Pancreas (tissue), 10 donors: ENCODE results near the gene PCP4. TPM values are rescaled to one million over a fixed set of nuclear protein-coding genes. Genes with fewer than 3 reads are reported as not detected.

ENCODE experiments used
- ATAC-seq, 4 donors: fragments of 200-7000 bp; cut with Tn5 transposase; one replicate each; pipeline versions ENCODE4 v1.8.0 to v1.9.1; 2020; ENCODE audit warnings: mild to moderate bottlenecking in 4 of 4, moderate library complexity in 4 of 4
- DNase-seq, 6 donors: peaks; one replicate each; pipeline ENCODE4 v3.0.0-alpha.2; 2020
- FAIRE-seq: peaks from 2 replicates; lab custom pipeline; 2012; peaks lifted over from hg19 to GRCh38; lab: Jason Lieb, UNC
- H3K27ac ChIP-seq, 4 donors: fragments of 200-600 bp; sonication (generic); 1 replicate in 3 of 4; 2 replicates in 1 of 4; pipeline versions ENCODE4 v1.5.0 to v1.8.0; 2020
- H3K27me3 ChIP-seq, 4 donors: fragments of 200-600 bp; one replicate each; pipeline ENCODE4 v1.8.0; 2021
- H3K36me3 ChIP-seq, 3 donors: fragments of 200-600 bp; sonication (generic) in 1 of 3; one replicate each; pipeline versions ENCODE4 v1.5.0 to v1.8.0; 2020 to 2021
- H3K4me1 ChIP-seq, 3 donors: fragments of 200-600 bp; one replicate each; pipeline ENCODE4 v1.8.0; 2021
- H3K4me3 ChIP-seq, 4 donors: fragments of 200-600 bp; sonication (generic) in 2 of 4; one replicate each; pipeline versions ENCODE4 v1.5.0 to v1.8.0; 2020 to 2021
- H3K9me3 ChIP-seq, 4 donors: fragments of 200-600 bp; one replicate each; pipeline ENCODE4 v1.8.0; 2021
- WGBS, 2 donors: extraction: QIAGEN DNeasy Blood & Tissue Kit; methylation state at CpG; one replicate each; pipeline ENCODE4 v1.1.7; 2013; 5-methylcytosine and 5-hydroxymethylcytosine counted together
- intact Hi-C, 3 donors: fragments of 100-400 bp; cut with DNase I; formaldehyde crosslinking; loops; one replicate each; pipeline versions ENCODE4 v1.11.1 to v1.14.2; 2022
- polyA plus RNA-seq, 2 donors: library from polyadenylated mRNA; stranded (reverse); fragments of 200-250 nt; gene quantifications; one replicate each; pipeline ENCODE4 v1.2.3, GENCODE V29; 2013
- total RNA-seq, 6 donors: library from RNA; stranded (reverse); fragmentation: NEBNext Ultra II Directional in 4 of 6; extraction: Animal tissue kit (Norgen Biotek cat#: 25700) in 4 of 6; gene quantifications; one replicate each; pipeline versions ENCODE4 v1.2.1 to v1.2.4, GENCODE V29; 2021 to 2023
- TF ChIP-seq, protein P1 (sequence below), 4 donors: fragments of 200-600 bp; sonication (generic) in 3 of 4; IDR thresholded peaks; one replicate each; pipeline versions ENCODE4 v1.5.0 to v1.8.0; 2021; ENCODE audit warnings: antibody characterized with exemption in 4 of 4
- donor health status: healthy with polysubstance abuse.
- donor health status: DM: no; HTN: no; CAD: no; lungs with moderate emphysema.
- donor health status: DM: no; HTN: no; CAD: no.
- donor health status: control.
- donor health status: control.
- donor health status: Bipolar disorder and iron deficiency.
- donor health status: DM: yes; HTN: yes; CAD: no.
- donor health status: DM: no; HTN: no; CAD: no.
- donor health status: DM: no; HTN: no; CAD: no.
- donor health status: DM: yes; HTN: yes; CAD: no.

Gene PCP4
- total and polyA plus RNA-seq, 8 donors = 0.92 to 47.1 (median 3.4) TPM

DNA sequence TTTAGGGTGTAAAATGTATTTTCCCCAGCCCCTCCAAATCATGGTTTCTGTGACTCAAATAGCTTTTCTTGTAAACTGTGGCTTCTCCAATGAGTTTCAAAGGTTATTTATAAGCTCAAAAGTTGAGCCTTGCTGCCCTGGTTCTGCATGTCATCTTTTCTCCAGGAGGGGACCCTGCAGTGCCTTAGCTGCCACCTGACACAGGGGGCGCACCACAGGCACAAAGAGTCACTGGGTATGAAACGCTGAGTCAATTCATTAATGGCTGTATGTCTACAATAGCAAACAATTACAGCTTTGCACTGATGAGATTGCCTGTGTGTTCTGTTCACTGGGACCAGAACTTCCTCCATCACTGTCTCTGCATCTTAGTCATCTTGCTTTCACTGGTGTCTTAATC, 100.8 kb downstream of the PCP4 start:
- H3K4me3 ChIP-seq = no peak overlapping the region
- no peak for FAIRE-seq
- 80 to 88% methylated on average over 2 of the region's 2 CpGs for WGBS, 2 donors
- H3K27me3 ChIP-seq = no peaks in the 10 kb centered on the region
- no peak overlapping the region for H3K27ac ChIP-seq
- no peak for ATAC-seq
- no peaks in the 10 kb centered on the region for H3K4me1 ChIP-seq
- no peaks in the 10 kb centered on the region for H3K36me3 ChIP-seq
- no peaks in the 10 kb centered on the region for H3K9me3 ChIP-seq
- intact Hi-C loops = no loop called here
- DNase-seq = no peak
- TF ChIP-seq, protein P1, sequence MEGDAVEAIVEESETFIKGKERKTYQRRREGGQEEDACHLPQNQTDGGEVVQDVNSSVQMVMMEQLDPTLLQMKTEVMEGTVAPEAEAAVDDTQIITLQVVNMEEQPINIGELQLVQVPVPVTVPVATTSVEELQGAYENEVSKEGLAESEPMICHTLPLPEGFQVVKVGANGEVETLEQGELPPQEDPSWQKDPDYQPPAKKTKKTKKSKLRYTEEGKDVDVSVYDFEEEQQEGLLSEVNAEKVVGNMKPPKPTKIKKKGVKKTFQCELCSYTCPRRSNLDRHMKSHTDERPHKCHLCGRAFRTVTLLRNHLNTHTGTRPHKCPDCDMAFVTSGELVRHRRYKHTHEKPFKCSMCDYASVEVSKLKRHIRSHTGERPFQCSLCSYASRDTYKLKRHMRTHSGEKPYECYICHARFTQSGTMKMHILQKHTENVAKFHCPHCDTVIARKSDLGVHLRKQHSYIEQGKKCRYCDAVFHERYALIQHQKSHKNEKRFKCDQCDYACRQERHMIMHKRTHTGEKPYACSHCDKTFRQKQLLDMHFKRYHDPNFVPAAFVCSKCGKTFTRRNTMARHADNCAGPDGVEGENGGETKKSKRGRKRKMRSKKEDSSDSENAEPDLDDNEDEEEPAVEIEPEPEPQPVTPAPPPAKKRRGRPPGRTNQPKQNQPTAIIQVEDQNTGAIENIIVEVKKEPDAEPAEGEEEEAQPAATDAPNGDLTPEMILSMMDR (IDR thresholded peaks at IDR 0.05) = no peak

DNA sequence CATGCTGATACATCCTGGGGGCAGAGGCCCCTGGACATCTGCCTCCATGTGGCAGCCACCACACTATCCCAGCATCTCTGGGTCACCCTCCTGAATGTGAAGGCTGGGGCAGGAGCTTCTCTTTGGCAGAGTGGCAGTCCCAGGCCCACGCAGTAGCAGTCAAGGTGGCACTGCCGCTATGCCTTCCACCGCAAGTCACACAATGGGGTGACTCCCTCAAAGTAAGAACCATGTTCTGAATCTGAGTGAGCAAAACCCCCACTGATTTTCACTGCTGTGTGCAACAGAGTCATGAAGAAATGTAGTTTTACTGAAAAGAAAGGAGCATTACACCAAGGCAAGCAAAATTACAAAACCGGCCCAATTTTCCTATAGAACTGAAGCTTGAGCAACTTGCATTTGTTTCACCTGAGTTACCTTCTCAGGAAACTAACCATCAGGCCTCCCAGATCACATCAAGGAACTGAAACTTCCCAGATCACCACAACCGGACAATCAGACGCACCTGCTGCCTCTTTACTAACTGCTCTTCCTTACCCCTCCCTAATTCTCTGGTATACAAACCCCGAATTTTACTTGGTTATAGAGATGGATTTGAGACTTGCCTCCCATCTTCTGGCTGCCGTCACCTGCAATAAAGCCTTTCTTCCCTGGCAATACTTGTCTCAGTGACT, 102.6 kb downstream of the PCP4 start:
- ATAC-seq (no peak), DNase-seq (no peak), FAIRE-seq (no peak)
- Histone ChIP-seq H3K4me3 (no peak overlapping the region), H3K36me3 (no peaks in the 10 kb centered on the region), H3K9me3 (no peaks in the 10 kb centered on the region), H3K27me3 (no peaks in the 10 kb centered on the region), H3K27ac (no peak overlapping the region), H3K4me1 (no peaks in the 10 kb centered on the region)
- TF ChIP-seq, protein P1 (IDR thresholded peaks at IDR 0.05) = no peak
- intact Hi-C loops = no loop called here
- 78 to 83% methylated on average over 8 of the region's 8 CpGs for WGBS, 2 donors

DNA sequence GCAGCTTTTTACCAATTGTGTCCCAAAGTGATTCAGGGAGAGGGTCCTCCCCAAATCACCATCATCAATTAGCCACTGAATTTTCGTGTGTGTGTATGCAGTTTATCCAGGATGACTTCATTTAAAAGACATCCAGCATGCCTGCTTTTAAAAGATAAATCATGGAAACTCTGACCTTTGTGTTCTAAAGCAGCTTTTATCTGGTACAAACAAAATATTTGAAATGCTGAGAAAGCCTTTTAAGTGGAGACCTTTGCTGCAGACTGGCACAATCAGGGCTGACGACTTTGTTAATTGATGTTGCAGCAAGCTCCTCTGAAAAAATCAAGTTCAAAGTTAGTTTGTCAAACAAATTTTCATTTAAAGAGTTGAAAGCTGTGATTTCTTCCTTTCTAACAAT, 104.7 kb downstream of the PCP4 start:
- H3K9me3 ChIP-seq = no peaks in the 10 kb centered on the region
- no peak overlapping the region for H3K27ac ChIP-seq
- DNase-seq (no peak), FAIRE-seq (no peak), ATAC-seq (no peak)
- no peaks in the 10 kb centered on the region for H3K4me1 ChIP-seq
- H3K4me3 ChIP-seq = no peak overlapping the region
- no peaks in the 10 kb centered on the region for H3K36me3 ChIP-seq
- WGBS, 2 donors = 3 to 5% methylated on average over 2 of the region's 2 CpGs
- TF ChIP-seq, protein P1 (IDR thresholded peaks at IDR 0.05) = no peak
- no peaks in the 10 kb centered on the region for H3K27me3 ChIP-seq
- intact Hi-C loops = no loop called here

DNA sequence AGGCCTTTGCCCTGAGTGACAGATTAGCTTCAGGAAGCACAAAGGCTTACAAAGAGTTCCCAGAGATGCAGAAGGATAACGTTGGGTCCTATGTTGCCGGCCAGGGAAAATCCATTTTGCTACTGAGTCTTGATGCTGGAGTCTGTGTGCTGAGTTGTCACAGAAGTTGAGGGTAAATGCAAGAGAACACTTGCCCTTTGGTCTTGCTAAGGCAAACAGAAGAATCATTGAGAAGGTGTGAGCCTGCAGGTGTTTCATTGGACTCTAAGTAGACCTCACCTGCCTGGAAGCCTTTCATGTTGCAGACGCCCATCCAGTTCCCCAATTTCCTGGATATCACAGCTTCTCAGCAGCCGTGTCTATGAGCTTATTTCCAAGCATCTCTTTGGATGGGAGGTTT, 105.2 kb downstream of the PCP4 start:
- Histone ChIP-seq H3K9me3 (no peaks in the 10 kb centered on the region), H3K36me3 (no peaks in the 10 kb centered on the region), H3K27ac (no peak overlapping the region), H3K4me1 (no peaks in the 10 kb centered on the region), H3K4me3 (no peak overlapping the region), H3K27me3 (no peaks in the 10 kb centered on the region)
- WGBS, 2 donors = 20 to 22% methylated on average over 4 of the region's 4 CpGs
- TF ChIP-seq, protein P1 (IDR thresholded peaks at IDR 0.05) = no peak
- intact Hi-C loops = no loop called here
- no peak for ATAC-seq
- no peak for FAIRE-seq
- no peak for DNase-seq

DNA sequence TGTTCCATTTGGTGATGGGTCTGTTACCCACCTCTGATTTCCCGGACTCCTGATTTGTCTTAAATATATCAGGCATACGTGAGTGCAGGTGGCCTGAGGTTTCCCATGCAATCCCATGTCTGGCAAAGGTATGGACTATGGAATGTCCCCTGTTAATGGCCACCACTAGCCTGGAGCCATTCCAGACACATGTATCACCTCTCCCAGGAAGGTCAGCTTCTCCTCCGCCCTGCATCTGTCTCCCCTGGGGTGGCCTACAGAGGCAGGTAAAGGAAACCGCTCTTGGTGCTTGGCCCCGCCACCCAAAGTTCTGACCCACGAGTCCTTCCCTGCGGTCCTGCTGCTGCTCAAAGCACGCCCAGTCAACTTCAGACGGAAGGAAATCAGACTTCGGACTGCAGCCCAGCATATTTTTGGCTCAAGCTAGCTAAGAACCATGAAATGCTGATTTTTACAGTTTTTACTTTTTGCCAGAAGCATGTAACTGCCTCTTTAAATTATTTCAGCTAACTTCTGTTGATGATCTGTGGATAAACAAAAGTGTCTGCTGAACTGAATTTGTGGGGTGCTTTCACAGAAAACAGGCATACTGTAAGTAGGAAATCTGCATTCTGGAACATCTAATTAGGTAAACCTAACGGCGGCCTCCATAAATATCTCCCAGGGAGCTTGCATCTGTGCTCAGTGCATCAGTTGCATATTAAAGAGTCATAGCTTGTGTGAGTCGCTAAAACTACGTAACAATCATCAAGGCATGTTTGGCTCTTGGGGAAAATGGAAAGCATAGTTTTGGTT, 105.9 kb downstream of the PCP4 start:
- H3K36me3 ChIP-seq = no peaks in the 10 kb centered on the region
- intact Hi-C loops = no loop called here
- no peak for ATAC-seq
- H3K27ac ChIP-seq = no peak overlapping the region
- TF ChIP-seq, protein P1 (IDR thresholded peaks at IDR 0.05) = no peak
- WGBS, 2 donors = 75 to 77% methylated on average over 14 of the region's 14 CpGs
- H3K9me3 ChIP-seq = no peaks in the 10 kb centered on the region
- no peaks in the 10 kb centered on the region for H3K4me1 ChIP-seq
- no peak overlapping the region for H3K4me3 ChIP-seq
- no peaks in the 10 kb centered on the region for H3K27me3 ChIP-seq
- no peak for DNase-seq
- no peak for FAIRE-seq
